Erythroblast (primary cell): ENCODE measurements around the gene SLC25A44.

ENCODE experiments used
- DNase-seq, 2 experiments: peaks; one replicate each; lab custom pipeline; 2025; lab: John Stamatoyannopoulos, UW
- GATA1 ChIP-seq: IDR thresholded peaks from 2 replicates; pipeline ENCODE4 v1.6.1; 2011; ENCODE audit warnings: low read depth, mild to moderate bottlenecking, control low read depth, low read length, moderate library complexity
- POLR2A ChIP-seq: IDR thresholded peaks from 2 replicates; pipeline ENCODE4 v1.6.1; 2011; ENCODE audit warnings: mild to moderate bottlenecking, low read length

SLC25A44 gene

GRCh38 chr1:156193488-156194299, at the start of gene SLC25A44:
TSS of gene SLC25A44 (plus strand) at chr1:156194104. CDS start at chr1:156199848, 5,744 bp downstream.
- TF ChIP-seq GATA1, result no peak
- TF ChIP-seq POLR2A, result peak; percentile 94
- DNase-seq, result peak; percentile 99

- DNase-seq, result no peak
- no peak for TF ChIP-seq POLR2A
- no peak for TF ChIP-seq GATA1
Observed at GRCh38 chr1:156144742-156145141, 49.2 kb upstream of the SLC25A44 start.

- TF ChIP-seq POLR2A (no peak), GATA1 (no peak)
- DNase-seq, result no peak
Observed at GRCh38 chr1:156145650-156146019, 48.3 kb upstream of the SLC25A44 start.

- TF ChIP-seq POLR2A (no peak), GATA1 (no peak)
- peak; percentile 71 to 72 for DNase-seq
Observed at GRCh38 chr1:156146020-156146768, 47.7 kb upstream of the SLC25A44 start.

GRCh38 chr1:156146769-156147405, 47.0 kb upstream of the SLC25A44 start:
- no peak for TF ChIP-seq GATA1
- TF ChIP-seq POLR2A, result no peak
- DNase-seq, result no peak

GRCh38 chr1:156148216-156148615, 45.7 kb upstream of the SLC25A44 start:
- no peak for TF ChIP-seq POLR2A
- no peak for TF ChIP-seq GATA1
- no peak for DNase-seq

- TF ChIP-seq GATA1 (no peak), POLR2A (no peak)
- no peak for DNase-seq
Observed at GRCh38 chr1:156149374-156150332, 44.3 kb upstream of the SLC25A44 start.

GRCh38 chr1:156150333-156151011, 43.4 kb upstream of the SLC25A44 start:
- TF ChIP-seq GATA1 (no peak), POLR2A (no peak)
- DNase-seq, result no peak

GRCh38 chr1:156151093-156151688, 42.7 kb upstream of the SLC25A44 start:
- TF ChIP-seq POLR2A (no peak), GATA1 (no peak)
- no peak for DNase-seq

- no peak for TF ChIP-seq POLR2A
- no peak for DNase-seq
Observed at GRCh38 chr1:156152628-156153027, 41.3 kb upstream of the SLC25A44 start.

- DNase-seq, result no peak
Observed at GRCh38 chr1:156153362-156153761, 40.5 kb upstream of the SLC25A44 start, which contains the start of gene SEMA4A. TSS of gene SEMA4A (plus strand) at chr1:156153585. CDS start at chr1:156154579, 994 bp downstream.

GRCh38 chr1:156154317-156154749, 39.6 kb upstream of the SLC25A44 start:
- no peak for TF ChIP-seq GATA1
- TF ChIP-seq POLR2A, result no peak
- peak in 1 of 2 experiments; percentile 30 for DNase-seq

More at GRCh38 chr1:156153362-156153761, 40.5 kb upstream of the SLC25A44 start, which contains the start of gene SEMA4A:
- TF ChIP-seq POLR2A (no peak), GATA1 (no peak)
